HEK293 (cell line): ENCODE results near the gene ATP8A2.

ENCODE experiments used
- CTCF ChIA-PET: fragments of 350-600 bp; formaldehyde crosslinking; extraction: SDS; loops from one replicate; lab custom pipeline; 2021; ENCODE audit warnings: antibody characterized with exemption; lab: Yijun Ruan, JAX
- POLR2A ChIA-PET: fragments of 300-600 bp; formaldehyde crosslinking; extraction: SDS; loops from one replicate; lab custom pipeline; 2020; ENCODE audit warnings: antibody characterized with exemption, inconsistent platforms; lab: Yijun Ruan, JAX
- H3K27ac ChIP-seq: fragments of 200-500 bp; sonication (Bioruptor generic); 2 replicates; pipeline ENCODE4 v1.5.1; 2014; ENCODE audit warnings: low read depth, low read length, control low read depth, inconsistent platforms; ENCODE audit errors: extremely low read depth
- H3K36me3 ChIP-seq, 2 experiments: fragments of 200-500 bp in 1 of 2; sonication (Bioruptor generic) in 1 of 2; 1 replicate in 1 of 2; 2 replicates in 1 of 2; pipeline ENCODE4 v1.5.1; 2014 to 2017; ENCODE audit warnings: inconsistent platforms in 2 of 2, low read length in 2 of 2; ENCODE audit not compliant: control insufficient read depth in 2 of 2, insufficient read depth in 1 of 2
- H3K4me1 ChIP-seq: fragments of 200-500 bp; sonication (Bioruptor generic); 2 replicates; pipeline ENCODE4 v1.5.1; 2014; ENCODE audit warnings: mild to moderate bottlenecking, low read length, inconsistent platforms; ENCODE audit not compliant: control insufficient read depth, insufficient read depth
- H3K4me3 ChIP-seq: 2 replicates; pipeline ENCODE4 v1.5.1; 2011; ENCODE audit warnings: low read depth, mild to moderate bottlenecking, control low read depth, low read length, moderate library complexity
- H3K9me3 ChIP-seq: fragments of 200-500 bp; sonication (Bioruptor generic); 2 replicates; pipeline ENCODE4 v1.5.1; 2014; ENCODE audit warnings: low read depth, low read length, inconsistent platforms; ENCODE audit not compliant: control insufficient read depth, insufficient read depth
- ATF2 ChIP-seq: fragments of 450-650 bp; formaldehyde crosslinking; IDR thresholded peaks from 2 replicates; pipeline ENCODE4 v1.5.1; 2016; ENCODE audit warnings: missing biosample characterization, missing genetic modification characterization, low read depth
- HOXA7 ChIP-seq: sonication (generic); formaldehyde crosslinking; IDR thresholded peaks from 2 replicates; pipeline ENCODE4 v1.8.1; 2022; ENCODE audit warnings: missing genetic modification reagents, borderline replicate concordance
- HOXD13 ChIP-seq: sonication (generic); formaldehyde crosslinking; IDR thresholded peaks from 2 replicates; pipeline ENCODE4 v1.8.0; 2022; ENCODE audit warnings: missing genetic modification reagents, borderline replicate concordance
- KLF8 ChIP-seq: fragments of 450-650 bp; formaldehyde crosslinking; IDR thresholded peaks from 2 replicates; pipeline ENCODE4 v1.5.1; 2016; ENCODE audit warnings: missing biosample characterization, missing genetic modification characterization
- MYNN ChIP-seq: fragments of 450-650 bp; formaldehyde crosslinking; IDR thresholded peaks from 2 replicates; pipeline ENCODE4 v1.5.1; 2016; ENCODE audit warnings: missing biosample characterization, missing genetic modification characterization, borderline replicate concordance
- REST ChIP-seq: fragments of 450-650 bp; formaldehyde crosslinking; IDR thresholded peaks from 2 replicates; pipeline ENCODE4 v1.5.1; 2016; ENCODE audit warnings: missing biosample characterization, missing genetic modification characterization
- SETDB1 ChIP-seq: IDR thresholded peaks from one replicate; pipeline ENCODE4 v1.6.1; 2017; ENCODE audit warnings: mild to moderate bottlenecking, low read length, moderate library complexity, mixed read lengths; ENCODE audit not compliant: insufficient read length
- YY1 ChIP-seq: fragments of 450-650 bp; formaldehyde crosslinking; IDR thresholded peaks from 2 replicates; pipeline ENCODE4 v1.5.1; 2018; ENCODE audit warnings: missing biosample characterization, missing genetic modification characterization
- ZEB2 ChIP-seq: fragments of 450-650 bp; formaldehyde crosslinking; IDR thresholded peaks from 2 replicates; pipeline ENCODE4 v1.5.1; 2016; ENCODE audit warnings: missing biosample characterization, missing genetic modification characterization
- ZNF248 ChIP-seq: fragments of 450-650 bp; formaldehyde crosslinking; IDR thresholded peaks from 2 replicates; pipeline ENCODE4 v1.5.1; 2017; ENCODE audit warnings: missing biosample characterization, missing genetic modification characterization
- ZNF266 ChIP-seq: fragments of 450-650 bp; formaldehyde crosslinking; IDR thresholded peaks from 2 replicates; pipeline ENCODE4 v1.5.1; 2016; ENCODE audit warnings: missing biosample characterization, missing genetic modification characterization, low read depth
- ZNF292 ChIP-seq: fragments of 450-650 bp; formaldehyde crosslinking; IDR thresholded peaks from 2 replicates; pipeline ENCODE4 v1.5.1; 2016; ENCODE audit warnings: low read depth, missing biosample characterization, missing genetic modification characterization, borderline replicate concordance
- ZNF354C ChIP-seq: fragments of 450-650 bp; formaldehyde crosslinking; IDR thresholded peaks from 2 replicates; pipeline ENCODE4 v1.5.1; 2016; ENCODE audit warnings: missing biosample characterization, missing genetic modification characterization, low read depth, borderline replicate concordance
- ZNF433 ChIP-seq: fragments of 450-650 bp; formaldehyde crosslinking; IDR thresholded peaks from 2 replicates; pipeline ENCODE4 v1.5.1; 2016; ENCODE audit warnings: missing biosample characterization, missing genetic modification characterization, low read depth
- ZNF521 ChIP-seq: fragments of 450-650 bp; formaldehyde crosslinking; IDR thresholded peaks from 2 replicates; pipeline ENCODE4 v1.5.1; 2017; ENCODE audit warnings: missing biosample characterization, mild to moderate bottlenecking, missing genetic modification characterization
- ZNF555 ChIP-seq: fragments of 450-650 bp; formaldehyde crosslinking; conservative IDR thresholded peaks from 2 replicates; pipeline ENCODE4 v1.5.1; 2017; ENCODE audit warnings: missing biosample characterization, mild to moderate bottlenecking, missing genetic modification characterization, inconsistent platforms
- ZNF596 ChIP-seq: fragments of 450-650 bp; IDR thresholded peaks from 2 replicates; pipeline ENCODE4 v1.5.0; 2018; ENCODE audit warnings: missing biosample characterization, mild to moderate bottlenecking, missing genetic modification characterization, moderate library complexity
- ZNF621 ChIP-seq: fragments of 450-650 bp; formaldehyde crosslinking; IDR thresholded peaks from 2 replicates; pipeline ENCODE4 v1.5.1; 2017; ENCODE audit warnings: missing biosample characterization, missing genetic modification characterization
- ZNF654 ChIP-seq: fragments of 450-650 bp; formaldehyde crosslinking; IDR thresholded peaks from 2 replicates; pipeline ENCODE4 v1.5.1; 2016; ENCODE audit warnings: low read depth, missing biosample characterization, missing genetic modification characterization
- ZNF692 ChIP-seq: fragments of 450-650 bp; formaldehyde crosslinking; IDR thresholded peaks from 2 replicates; pipeline ENCODE4 v1.5.1; 2016; ENCODE audit warnings: missing biosample characterization, missing genetic modification characterization
- ZNF830 ChIP-seq: fragments of 450-650 bp; IDR thresholded peaks from 2 replicates; pipeline ENCODE4 v1.5.0; 2018; ENCODE audit warnings: missing biosample characterization, missing genetic modification characterization, low read depth, mild to moderate bottlenecking, moderate library complexity
- ZSCAN16 ChIP-seq: fragments of 450-650 bp; formaldehyde crosslinking; IDR thresholded peaks from 2 replicates; pipeline ENCODE4 v1.5.1; 2016; ENCODE audit warnings: missing biosample characterization, missing genetic modification characterization

Gene ATP8A2

GRCh38 chr13:25848812-25849745, 477.3 kb downstream of the ATP8A2 start:
- Histone ChIP-seq H3K9me3 (no peaks in the 10 kb centered on the region), H3K27ac (no peak overlapping the region), H3K4me1 (no peaks in the 10 kb centered on the region), H3K4me3 (no peak overlapping the region), H3K36me3 (no peaks in the 10 kb centered on the region)
- CTCF ChIA-PET: interaction anchor here (0.6 kb wide), 1 partner anchor 20 kb away, joined by 5 read pairs; no protein-coding TSS in a partner anchor
- POLR2A ChIA-PET: interaction anchor here (0.5 kb wide), 1 partner anchor 18 kb away, joined by 3 read pairs; no protein-coding TSS in a partner anchor
- peak; percentile 76 for TF ChIP-seq ATF2 (tag by site-specific recombination)
- no peak for TF ChIP-seq KLF8

GRCh38 chr13:25857830-25858229, 486.1 kb downstream of the ATP8A2 start:
- CTCF ChIA-PET: interaction anchor here (0.6 to 0.7 kb wide), 2 partner anchors 17 to 317 kb away, joined by 3 to 4 read pairs; no protein-coding TSS in a partner anchor
- H3K36me3 ChIP-seq: no peaks in the 10 kb centered on the region
- TF ChIP-seq ZSCAN16 (tag by site-specific recombination) (no peak), ZNF555 (tag by site-specific recombination) (no peak), ZEB2 (tag by site-specific recombination) (no peak), ZNF596 (tag by site-specific recombination) (no peak), ZNF830 (tag by site-specific recombination) (no peak), ZNF292 (tag by site-specific recombination) (no peak), MYNN (tag by site-specific recombination) (no peak), ZNF654 (no peak), ZNF433 (no peak), ZNF266 (tag by site-specific recombination) (no peak), ZNF621 (tag by site-specific recombination) (no peak), HOXA7 (no peak), ZNF692 (tag by site-specific recombination) (no peak), ZNF248 (tag by site-specific recombination) (no peak), SETDB1 (no peak), ZNF354C (tag by site-specific recombination) (no peak), ZNF521 (tag by site-specific recombination) (no peak), YY1 (tag by site-specific recombination) (no peak), REST (tag by site-specific recombination) (no peak), HOXD13 (CRISPR knock-in tag) (no peak)
- H3K4me3 ChIP-seq: no peak overlapping the region
- H3K4me1 ChIP-seq: no peaks in the 10 kb centered on the region
- POLR2A ChIA-PET: no interaction called here
- no peaks in the 10 kb centered on the region for H3K9me3 ChIP-seq
- no peak overlapping the region for H3K27ac ChIP-seq
